Stimulated activated CD8-positive, alpha-beta memory T cell treated with anti-CD3 and anti-CD28 coated beads, Interleukin-7, amount 100 ng/mL, for 4 hours (primary cell): ENCODE data around the gene TTLL10.
A peak's percentile ranks its signal among the peaks of the same experiment; 100 is the strongest.

Source experiments
- DNase-seq, 2 donors: peaks; one replicate each; pipeline ENCODE4 v3.0.0-alpha.2; 2020; ENCODE audit warnings: low read depth in 2 of 2

TTLL10 gene

GRCh38 chr1:1206376-1206965, 32.8 kb downstream of the TTLL10 start, which contains the start of gene TNFRSF18:
Gene TNFRSF18 (minus strand): TSS chr1:1206592. CDS start chr1:1206571, 21 bp downstream.
- peak in 1 of 2 donors; percentile 43 for DNase-seq

DNA sequence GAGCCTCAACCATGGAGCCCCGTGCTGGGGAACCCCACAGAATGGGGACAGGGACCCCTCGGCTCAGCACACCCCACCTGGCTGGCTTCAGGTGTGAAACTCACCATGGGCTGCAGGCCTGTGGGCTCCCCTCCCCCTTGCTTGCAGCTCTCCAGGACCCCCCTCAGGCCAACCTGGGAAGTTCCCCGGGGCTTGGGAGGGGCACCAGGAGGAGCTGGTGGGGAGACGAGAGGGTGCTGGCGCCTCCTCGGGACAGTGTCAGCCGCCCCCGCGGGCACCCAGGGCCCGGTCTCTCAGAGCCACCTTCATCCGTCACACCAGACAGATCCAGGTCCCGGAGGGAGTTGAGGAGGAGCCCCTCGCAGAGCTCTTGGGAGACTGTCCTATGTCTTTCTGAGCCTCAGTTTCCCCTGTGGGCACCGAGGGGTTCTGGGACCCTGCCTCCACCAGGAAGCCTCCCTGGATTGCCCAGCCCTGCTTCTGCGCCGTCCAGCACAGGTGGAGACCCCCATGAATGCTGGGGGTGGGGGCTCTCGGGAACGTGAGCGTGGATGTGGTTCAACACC, 33.4 kb downstream of the TTLL10 start:
- DNase-seq, result no peak

DNA sequence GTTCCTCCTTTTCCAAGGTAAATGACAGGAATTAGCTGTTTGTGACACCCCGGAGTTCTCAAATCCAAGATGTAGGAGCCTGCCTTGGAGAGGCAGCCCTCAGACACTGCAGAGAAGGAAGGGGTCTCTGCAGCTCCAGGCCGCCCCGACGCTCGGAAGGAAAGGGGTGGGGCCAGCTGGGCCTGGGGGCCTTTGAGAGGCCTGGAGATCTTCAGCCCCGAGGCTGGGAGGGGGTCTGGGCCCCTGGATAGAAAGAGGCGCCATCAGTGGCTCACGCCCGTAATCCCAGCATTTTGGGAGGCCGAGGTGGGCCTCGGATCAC, 33.9 kb downstream of the TTLL10 start:
- DNase-seq, result no peak

- DNase-seq, result peak in 1 of 2 donors; percentile 44
These were observed 35.2 kb downstream of the TTLL10 start for GRCh38 chr1:1208713-1209433.

DNA sequence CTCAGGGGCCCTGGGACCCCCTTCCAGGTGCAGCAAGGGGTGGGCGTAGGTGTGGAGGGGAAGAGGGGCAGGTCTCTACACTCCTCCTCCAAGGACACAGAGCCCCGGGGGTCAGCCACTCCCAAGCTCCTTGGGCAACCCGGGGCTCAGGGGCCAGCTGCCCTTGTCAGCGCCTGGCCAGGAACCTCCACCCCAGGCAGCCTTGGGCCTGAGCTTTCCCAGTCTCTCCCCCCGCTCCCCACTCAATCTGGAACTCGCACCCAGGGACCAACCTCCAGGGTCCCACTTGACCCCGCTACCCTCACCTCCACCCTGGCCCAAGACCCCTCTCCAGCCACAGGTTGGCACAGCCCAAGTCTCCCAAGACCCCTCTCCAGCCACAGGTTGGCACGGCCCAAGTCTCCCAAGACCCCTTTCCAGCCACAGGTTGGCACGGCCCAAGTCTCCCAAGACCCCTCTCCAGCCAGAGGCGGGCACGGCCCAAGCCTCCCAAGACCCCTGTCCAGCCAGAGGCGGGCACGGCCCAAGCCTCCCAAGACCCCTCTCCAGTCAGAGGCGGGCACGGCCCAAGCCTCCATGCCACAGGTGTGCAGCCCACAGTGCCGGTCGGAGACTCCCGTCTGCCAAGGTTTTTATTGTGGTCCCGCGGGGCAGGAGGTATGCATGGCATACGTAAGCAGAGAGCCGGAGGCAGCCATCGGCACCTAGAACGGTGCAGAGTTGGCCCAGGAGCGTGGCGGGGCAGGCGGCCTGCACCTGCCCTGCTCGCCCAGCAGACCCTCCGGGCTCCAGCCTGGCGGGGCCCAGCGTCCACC, 37.3 kb downstream of the TTLL10 start:
- DNase-seq, result peak in 1 of 2 donors; percentile 0

DNA sequence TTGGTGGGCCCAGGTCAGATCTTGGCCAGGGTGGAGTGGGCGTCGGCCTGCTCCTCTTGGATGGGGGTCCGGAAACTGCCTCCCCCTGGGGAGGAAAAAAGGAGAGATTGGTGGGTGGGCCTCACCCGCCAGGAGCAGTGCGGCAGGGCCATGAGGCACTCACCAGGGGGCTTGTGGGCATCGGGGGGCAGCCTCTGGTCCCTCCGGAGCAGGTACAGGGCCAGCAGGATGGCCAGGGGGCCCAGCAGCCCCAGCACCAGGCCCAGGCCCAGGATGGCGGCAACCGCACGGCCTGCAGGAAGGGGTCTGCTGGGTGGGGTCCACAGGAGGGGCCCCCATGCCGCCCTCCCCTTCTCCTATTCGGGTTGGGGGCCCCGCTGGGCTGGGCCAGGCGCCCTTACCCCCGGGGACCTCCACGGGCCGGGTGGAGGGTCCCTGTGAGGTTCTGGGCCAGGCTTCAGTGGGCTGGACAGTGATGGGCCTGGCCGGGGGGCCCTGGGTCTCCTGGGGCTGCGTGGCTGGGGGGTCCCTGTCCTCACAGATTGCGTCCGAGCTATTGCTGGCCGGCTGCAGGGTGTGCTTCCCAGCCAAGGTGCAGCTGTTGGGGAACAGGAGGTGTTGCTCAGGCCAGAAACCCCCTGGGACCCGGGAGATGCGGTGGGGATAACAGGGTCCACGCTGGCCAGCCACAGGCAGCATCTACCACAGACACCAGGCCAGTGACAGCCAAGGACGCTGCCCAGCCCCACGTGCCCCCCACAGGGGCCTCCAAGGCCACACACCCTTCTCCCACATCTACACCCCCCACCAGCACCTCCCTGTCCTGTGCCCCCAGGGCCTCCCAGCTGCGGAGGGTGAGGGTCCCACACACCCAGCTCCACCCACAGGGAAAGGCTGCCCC, 38.1 kb downstream of the TTLL10 start:
- DNase-seq, result peak in 1 of 2 donors; percentile 0

GRCh38 chr1:1212780-1213344, 39.2 kb downstream of the TTLL10 start:
- DNase-seq, result peak in 1 of 2 donors; percentile 47

DNA sequence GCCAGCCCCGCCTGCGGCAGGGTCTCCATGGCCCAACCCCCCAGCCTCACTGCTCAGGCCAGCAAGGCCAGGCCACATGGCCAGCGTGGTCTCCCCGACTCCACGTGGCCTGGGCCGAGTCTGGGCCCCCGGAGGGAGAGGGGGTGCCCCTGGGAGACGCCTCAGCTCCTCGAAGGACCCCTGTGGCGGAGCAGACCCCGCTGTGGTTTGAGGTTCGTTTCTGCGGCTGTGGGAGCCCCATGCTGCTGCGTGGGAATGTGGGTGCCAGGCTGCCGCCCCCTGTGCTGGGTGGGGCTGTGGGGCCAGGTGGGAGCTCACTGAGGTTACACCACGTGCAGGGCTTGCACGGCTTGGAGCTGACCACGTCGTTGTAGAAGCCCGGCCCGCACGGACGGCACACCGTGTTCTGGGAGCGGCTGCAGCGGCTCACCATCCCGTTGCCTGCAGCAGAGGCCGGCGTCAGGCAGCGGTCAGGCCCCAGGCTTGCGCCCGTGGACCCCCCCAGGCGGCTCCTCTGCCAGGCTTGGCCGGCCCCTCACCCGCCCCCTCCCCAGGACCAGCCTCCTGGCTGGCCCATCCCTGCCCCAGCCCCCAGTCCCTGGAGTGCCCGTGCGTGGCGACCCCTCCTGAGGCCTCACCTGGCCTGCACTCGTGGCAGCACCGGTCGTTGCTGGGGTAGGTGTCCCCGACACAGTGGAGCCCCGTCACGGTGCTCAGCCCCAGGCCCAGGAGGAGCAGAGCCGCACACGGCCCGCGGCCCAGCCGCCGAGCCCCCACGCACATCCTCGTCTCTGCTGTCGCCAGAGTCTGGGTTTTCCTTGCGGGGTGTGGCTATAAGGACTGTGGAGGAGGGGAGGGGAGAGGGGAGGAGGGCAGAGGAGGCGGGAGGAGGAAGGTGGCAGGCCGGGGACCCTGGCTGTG, 39.9 kb downstream of the TTLL10 start, which contains the start of gene TNFRSF4:
Gene TNFRSF4, minus strand, starts transcription at position 809 of the 921 bp plus-strand sequence. Its CDS starts 26 bp downstream, at position 783.
- peak in 1 of 2 donors; percentile 51 for DNase-seq

- DNase-seq, result no peak
These were observed 41.5 kb downstream of the TTLL10 start for GRCh38 chr1:1215080-1215676.

DNA sequence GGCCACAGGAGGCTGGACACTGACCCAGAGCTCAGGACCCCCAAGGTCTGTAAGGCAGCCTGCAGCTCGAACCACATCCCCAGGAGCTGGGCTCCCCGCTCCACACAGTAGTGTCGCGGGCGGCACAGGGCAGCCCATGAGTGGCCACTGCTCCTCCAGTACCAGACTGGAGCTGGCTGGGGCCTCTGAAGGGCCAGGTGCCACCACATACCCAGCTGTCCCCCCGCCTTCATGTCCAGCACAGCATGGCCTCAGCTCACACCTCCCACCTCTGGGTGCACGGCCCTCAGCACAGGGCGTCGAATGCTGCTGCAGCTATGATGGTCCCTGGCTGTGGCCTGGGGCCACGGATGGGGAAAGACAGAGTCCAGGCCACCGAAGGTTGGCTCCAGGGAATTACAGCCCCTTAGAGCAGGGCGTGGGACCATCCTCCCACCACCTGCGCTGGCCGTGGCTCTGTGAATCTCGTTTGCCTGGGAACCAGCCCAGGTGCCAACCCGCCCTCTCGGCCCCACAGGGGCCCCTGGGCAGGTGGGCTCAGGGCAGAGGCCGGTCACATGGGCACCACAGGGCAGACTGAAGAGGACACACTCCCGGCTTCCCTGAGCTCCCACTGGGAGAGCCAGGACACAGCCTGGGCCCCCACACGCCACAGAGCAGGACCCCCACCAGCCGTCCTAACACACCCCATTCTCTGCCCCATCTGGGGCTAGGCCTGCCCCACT, 42.4 kb downstream of the TTLL10 start:
- no peak for DNase-seq

DNA sequence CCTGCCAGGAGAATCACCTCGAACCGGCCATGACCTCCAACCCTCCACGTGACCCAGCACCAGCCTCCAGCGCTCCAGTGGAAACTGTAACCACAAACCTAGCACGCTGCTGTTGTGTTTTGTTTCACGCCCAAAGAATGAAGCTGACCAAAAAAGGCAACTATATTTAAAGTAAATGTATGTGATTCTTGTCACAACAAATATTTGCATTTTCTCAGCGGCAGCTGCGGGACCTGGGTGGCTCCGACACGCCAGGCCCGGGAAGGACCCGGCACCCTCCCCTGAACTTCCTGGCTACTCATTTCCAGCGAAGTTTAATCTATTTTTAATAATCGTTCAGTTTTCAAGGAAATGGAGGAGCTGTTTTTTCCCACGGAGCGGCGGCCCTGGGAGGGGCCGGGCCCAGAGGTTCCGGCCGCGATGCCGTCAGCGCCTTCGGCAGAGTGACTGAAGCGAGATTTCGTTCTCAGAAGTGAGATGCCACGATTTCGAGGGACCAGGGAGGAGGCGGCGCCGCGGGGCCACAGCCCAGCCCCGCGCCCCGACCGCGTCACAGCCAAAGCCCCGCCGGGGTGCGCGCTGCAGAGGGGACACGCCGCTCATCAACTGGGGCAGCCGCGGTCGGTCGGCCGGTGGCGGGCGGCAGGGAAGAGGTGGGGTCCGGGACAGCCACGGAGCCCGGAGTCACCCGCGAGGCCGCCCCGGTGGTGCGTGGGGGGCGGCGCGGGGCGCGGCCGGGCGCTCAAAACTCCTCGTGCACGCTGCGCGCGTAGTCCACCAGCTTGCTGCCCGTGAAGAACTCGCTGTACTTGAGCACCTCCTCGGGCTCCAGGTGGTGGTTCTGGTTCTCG, 43.3 kb downstream of the TTLL10 start:
- DNase-seq, result no peak

- DNase-seq, result no peak
These were observed 44.2 kb downstream of the TTLL10 start for GRCh38 chr1:1217621-1218523.

DNA sequence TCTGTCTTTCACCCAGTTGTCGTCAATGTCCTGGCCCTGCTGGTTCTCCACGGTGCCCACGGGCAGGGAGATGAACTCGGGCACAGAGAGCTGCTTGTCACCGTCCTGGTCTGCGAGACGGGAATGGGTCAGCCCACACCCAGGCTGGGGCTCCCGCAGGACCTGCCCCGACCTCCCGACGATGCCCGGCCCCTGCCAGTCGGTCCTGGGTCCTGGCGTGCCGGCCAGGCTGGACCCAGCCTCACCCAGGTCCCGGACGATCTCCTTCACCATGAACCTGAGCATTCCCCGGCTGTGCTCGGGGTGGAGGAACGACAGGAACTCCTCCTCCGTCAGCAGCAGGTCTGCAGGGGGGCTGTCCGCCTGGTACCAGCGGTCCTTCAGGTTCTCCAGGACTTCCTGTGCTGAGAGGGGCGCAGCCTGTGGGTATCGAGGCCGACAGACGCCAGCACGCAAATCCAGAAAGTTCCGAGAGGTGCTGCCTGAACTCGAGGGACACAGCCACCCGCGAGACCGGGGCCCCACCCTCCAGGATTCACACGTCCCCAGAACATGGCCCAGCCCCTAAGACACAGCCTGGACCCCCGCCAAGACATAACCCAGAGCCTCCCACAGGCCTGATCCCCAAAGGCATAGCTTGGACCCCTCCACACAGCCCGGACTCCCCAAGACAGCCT, 45.0 kb downstream of the TTLL10 start:
- DNase-seq, result no peak

GRCh38 chr1:1219341-1219740, 45.7 kb downstream of the TTLL10 start:
- DNase-seq, result no peak

DNA sequence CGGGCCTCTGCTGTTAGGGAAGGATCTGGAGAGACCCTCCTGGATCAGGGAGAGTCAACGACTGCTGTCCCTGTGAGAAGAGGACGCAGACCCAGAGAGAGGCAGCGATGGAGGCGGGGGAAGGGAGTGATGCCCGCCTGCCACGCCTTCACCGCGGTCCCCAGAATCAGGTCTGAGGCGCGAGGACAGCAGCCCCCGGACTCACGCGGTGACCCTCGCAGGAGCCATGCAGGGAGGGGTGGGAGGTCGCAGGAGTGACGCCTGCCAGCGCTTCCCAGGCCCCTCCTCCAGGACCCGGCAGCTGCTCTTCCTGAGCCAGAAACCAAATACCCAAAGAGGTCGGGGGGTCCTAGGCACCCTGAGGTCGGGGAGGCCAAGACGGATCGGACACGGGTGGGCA, 46.5 kb downstream of the TTLL10 start:
- DNase-seq, result no peak
